Measurements from ENCODE around the gene FUT4.
"Not testable (repeated sequence)": the region's sequence is repeated elsewhere in the genome, so short reads cannot be mapped to it uniquely, and the experiment has no call there.

Gene FUT4

GRCh38 chr11:94563848-94564467 lies 20.2 kb downstream of the FUT4 start:
- no peak for DNase-seq (ENCODE audit: low spot score)

DNA sequence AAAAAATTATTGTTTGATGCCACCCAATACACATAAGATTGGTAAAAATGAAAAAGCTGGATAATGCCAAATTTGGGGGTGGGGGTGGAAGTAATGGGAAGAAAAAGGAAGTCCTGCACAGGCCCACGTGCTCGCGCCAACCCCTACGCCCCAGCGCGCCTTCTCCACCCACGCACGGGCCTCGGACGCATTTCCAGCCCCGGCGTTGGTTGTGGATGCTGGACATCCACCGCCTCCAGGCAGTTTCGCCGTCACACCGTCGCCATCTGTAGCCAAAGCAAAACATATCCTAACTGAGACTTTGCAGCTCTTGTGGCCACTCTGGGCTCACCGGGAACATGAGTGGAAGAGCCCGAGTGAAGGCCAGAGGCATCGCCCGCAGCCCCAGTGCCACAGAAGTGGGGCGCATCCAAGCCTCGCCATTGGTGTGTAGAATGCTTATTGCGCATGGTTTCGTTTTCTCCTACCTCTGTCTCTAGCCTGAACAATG lies 23.5 kb downstream of the FUT4 start, which contains the start of gene PIWIL4:
TSS of gene PIWIL4 (plus strand) at position 188 of the 490 bp plus-strand sequence. CDS start at position 339, 151 bp downstream.
- no peak for DNase-seq (ENCODE audit: low spot score)

DNA sequence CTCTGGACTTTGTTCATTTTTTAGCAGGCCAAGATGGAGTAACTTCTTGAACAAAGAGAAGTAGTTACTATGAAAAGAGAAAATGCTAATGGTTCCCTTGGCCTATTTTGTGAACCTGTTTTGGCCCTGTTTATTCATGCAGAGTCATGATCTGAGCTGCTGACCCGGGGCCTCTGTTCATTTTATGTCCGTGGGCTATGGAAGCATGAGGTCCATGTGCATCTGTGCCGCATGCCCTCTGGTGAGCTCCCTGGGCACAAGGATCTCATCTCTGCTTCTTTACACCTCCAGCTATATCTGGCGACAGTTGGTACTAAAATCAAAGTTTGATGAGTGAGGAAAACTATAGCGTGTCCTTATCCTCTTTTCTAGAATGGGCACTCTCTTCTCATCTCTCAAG lies 24.5 kb downstream of the FUT4 start:
- no peak for DNase-seq (ENCODE audit: low spot score)

- DNase-seq (ENCODE audit: low spot score): no peak
Observed at GRCh38 chr11:94568717-94569116, 25.0 kb downstream of the FUT4 start.

GRCh38 chr11:94572975-94573374 lies 29.3 kb downstream of the FUT4 start:
- not testable (repeated sequence) for DNase-seq (ENCODE audit: low spot score)

GRCh38 chr11:94574193-94574961 lies 30.7 kb downstream of the FUT4 start:
- no peak for DNase-seq (ENCODE audit: low spot score)

GRCh38 chr11:94576306-94576705 lies 32.6 kb downstream of the FUT4 start:
- no peak for DNase-seq (ENCODE audit: low spot score)

- DNase-seq (ENCODE audit: low spot score): no peak
Observed at GRCh38 chr11:94577841-94578240, 34.1 kb downstream of the FUT4 start.

- no peak for DNase-seq (ENCODE audit: low spot score)
Observed at GRCh38 chr11:94581926-94582325, 38.2 kb downstream of the FUT4 start.

DNA sequence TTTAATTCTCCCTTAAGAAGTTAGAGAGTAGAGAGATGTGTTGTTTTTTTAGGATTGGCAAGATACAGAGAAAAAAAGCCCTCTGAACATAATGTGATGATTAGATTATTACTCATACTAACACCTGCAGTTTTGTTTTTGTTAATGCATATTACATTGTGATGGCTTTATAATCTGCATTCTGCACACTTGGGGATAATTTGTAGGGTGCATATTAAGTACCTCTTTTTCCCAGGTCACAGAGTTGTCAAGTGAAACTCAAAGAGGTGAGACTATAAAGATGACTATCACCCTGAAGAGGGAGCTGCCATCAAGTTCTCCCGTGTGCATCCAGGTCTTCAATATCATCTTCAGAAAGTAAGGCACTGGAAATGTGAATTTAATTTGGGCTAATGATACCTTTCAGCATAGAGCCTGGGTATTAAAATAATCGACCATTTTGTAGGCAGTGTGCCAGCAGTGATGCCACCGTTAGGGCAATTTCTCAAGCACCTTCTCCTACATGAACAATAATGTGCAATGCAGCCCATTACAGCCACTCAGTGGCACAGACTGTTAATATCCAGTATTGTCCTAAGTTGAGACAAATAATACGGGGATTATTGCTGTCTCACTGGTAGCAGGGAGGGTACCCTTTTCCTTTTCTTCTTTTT lies 39.6 kb downstream of the FUT4 start:
- no peak for DNase-seq (ENCODE audit: low spot score)

DNA sequence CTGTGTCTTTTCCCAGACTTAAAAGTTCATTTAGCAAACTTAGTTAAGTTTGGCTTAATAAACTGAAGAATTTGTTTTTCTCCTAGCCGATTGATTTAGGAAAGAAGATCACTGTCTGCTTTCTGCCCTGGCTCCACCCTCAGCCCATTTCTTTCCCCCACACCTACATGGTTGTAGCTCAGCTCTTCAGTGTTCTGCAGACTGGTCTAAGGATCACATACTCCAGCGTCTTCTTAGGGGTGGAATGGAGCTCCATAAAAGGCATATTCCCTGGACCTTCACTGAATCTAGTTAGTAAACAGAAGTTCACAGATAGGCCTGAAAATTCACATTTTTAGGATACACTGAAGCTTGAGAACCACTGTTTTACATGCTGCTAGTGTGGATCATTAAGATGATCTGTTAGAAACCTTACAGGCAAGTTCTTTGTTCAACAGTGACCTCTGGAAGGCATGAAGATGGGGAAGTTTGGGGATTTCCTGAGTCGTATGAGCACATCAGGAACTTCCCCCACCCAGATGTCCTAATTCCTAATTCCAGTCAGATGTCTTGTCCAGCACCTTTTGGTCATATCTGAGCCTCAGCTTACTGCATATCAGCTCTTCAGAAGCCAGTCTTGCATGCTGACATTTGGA lies 40.3 kb downstream of the FUT4 start:
- DNase-seq (ENCODE audit: low spot score): no peak

DNA sequence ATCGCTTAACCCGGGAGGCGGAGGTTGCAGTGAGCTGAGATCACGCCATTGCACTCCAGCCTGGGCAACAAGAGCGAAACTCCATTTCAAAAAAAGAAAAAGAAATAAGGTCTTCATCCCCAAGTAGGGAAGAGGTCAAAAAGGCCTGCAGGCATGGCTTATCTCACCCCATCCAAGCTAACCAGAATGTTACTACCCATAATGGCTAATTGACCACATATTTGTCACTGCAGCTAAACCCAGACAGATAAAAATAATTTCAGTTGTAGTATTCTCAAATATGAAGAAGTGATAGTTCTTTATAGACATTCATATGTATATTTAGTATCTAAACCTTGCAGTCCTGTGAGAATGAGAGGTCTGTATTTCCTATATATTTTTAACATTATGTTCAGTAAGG lies 41.3 kb downstream of the FUT4 start:
- DNase-seq (ENCODE audit: low spot score): no peak

DNA sequence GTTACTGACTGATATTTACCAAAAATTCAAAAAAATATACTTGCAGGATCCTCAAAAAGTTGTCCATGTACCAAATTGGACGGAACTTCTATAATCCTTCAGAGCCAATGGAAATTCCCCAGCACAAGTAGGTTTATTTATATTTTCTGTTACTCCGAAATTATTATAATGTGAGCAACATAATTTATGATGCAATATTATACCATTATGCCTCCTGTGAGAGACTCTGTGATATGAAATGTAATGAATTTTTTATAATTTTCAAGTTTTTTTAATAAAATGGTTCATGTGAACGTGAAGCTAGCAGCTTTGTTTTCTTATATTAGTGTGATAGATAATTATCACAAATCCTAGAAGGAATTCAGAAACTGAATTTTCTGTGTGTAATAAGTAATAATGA lies 41.7 kb downstream of the FUT4 start:
- DNase-seq (ENCODE audit: low spot score): no peak

DNA sequence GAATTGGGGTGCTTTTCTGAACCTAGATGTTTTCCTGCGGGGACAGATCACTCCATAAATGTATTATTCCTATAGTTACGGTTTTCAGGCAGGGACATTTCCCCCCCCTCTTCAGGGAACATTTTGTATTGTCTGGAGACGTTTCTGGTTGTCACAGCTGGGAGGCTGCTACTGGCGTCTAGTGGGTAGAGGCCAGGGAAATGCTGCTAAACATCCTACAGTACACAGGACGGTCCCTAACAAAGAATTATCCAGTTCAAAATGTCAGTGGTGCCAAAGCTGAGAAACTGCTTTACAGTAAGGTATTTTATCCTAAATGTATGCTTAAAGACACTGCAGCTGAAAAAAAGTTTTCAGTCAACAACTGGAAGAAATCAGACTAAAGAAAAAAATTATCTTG lies 42.8 kb downstream of the FUT4 start:
- no peak for DNase-seq (ENCODE audit: low spot score)

DNA sequence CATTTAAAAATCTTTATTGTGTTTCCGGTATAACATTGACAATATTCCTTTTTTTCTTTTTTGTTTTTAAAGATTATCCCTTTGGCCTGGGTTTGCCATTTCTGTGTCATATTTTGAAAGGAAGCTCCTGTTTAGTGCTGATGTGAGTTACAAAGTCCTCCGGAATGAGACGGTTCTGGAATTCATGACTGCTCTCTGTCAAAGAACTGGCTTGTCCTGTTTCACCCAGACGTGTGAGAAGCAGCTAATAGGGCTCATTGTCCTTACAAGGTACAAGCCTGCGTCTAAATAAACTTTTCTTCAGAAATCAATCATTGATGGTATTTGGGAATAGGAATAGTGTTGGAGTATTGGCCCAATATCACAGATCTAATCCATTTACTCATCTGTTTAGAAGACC lies 43.3 kb downstream of the FUT4 start:
- no peak for DNase-seq (ENCODE audit: low spot score)

- DNase-seq (ENCODE audit: low spot score): no peak
Observed at GRCh38 chr11:94588366-94588942, 44.7 kb downstream of the FUT4 start.

- peak; percentile 24 for DNase-seq (ENCODE audit: low spot score)
Observed at GRCh38 chr11:94590352-94591041, 46.8 kb downstream of the FUT4 start.

GRCh38 chr11:94593030-94593429 lies 49.3 kb downstream of the FUT4 start:
- DNase-seq (ENCODE audit: low spot score): no peak

DNA sequence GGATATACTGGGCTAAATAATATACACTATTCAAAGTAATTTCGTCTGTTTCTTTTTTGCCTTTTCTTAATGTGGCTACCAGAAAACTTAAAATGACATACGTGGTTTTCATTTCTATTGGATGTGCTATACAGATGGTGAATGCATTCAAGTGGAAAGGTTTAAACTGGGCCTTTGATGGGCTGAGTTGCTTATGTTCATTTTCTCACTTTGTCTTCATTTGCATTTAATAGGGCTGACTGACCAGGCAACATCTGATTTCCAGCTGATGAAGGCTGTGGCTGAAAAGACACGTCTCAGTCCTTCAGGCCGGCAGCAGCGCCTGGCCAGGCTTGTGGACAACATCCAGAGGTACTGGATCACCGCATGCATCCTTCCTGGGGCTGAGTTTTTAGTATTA lies 51.4 kb downstream of the FUT4 start:
- no peak for DNase-seq (ENCODE audit: low spot score)

- DNase-seq (ENCODE audit: low spot score): peak; percentile 25
Observed at GRCh38 chr11:94597896-94598295, 54.2 kb downstream of the FUT4 start.
